Measurements from ENCODE around the gene APP.

The APP gene

GRCh38 chr21:25974964-25975363 is 195.6 kb downstream of the APP start:
- H3K4me3 ChIP-seq (ENCODE audit: insufficient read depth, low read depth, low read length) = no peak overlapping the region
- peaks cover 35% of the 10 kb centered on the region for H3K36me3 ChIP-seq (ENCODE audit: control insufficient read depth, insufficient read depth, low read length)
- no peak overlapping the region for H3K27ac ChIP-seq (ENCODE audit: insufficient read depth, low read depth, low read length, poor library complexity, severe bottlenecking)
- WGBS, 2 experiments = 96% methylated on average over 8 of the region's 8 CpGs
- H3K9me3 ChIP-seq (ENCODE audit: control insufficient read depth, low read length) = no peaks in the 10 kb centered on the region
- no peaks in the 10 kb centered on the region for H3K27me3 ChIP-seq (ENCODE audit: control insufficient read depth, insufficient read depth, low read length, poor library complexity, severe bottlenecking)
- H3K4me1 ChIP-seq (ENCODE audit: control insufficient read depth, insufficient read depth, low read length) = no peaks in the 10 kb centered on the region

GRCh38 chr21:25970254-25970930 is 200.2 kb downstream of the APP start:
- peaks cover 28% of the 10 kb centered on the region for H3K36me3 ChIP-seq (ENCODE audit: control insufficient read depth, insufficient read depth, low read length)
- no peaks in the 10 kb centered on the region for H3K9me3 ChIP-seq (ENCODE audit: control insufficient read depth, low read length)
- H3K27ac ChIP-seq (ENCODE audit: insufficient read depth, low read depth, low read length, poor library complexity, severe bottlenecking) = no peak overlapping the region
- WGBS, 2 experiments = 95% methylated on average over 15 of the region's 15 CpGs
- H3K4me1 ChIP-seq (ENCODE audit: control insufficient read depth, insufficient read depth, low read length) = no peaks in the 10 kb centered on the region
- H3K27me3 ChIP-seq (ENCODE audit: control insufficient read depth, insufficient read depth, low read length, poor library complexity, severe bottlenecking) = no peaks in the 10 kb centered on the region
- H3K4me3 ChIP-seq (ENCODE audit: insufficient read depth, low read depth, low read length) = no peak overlapping the region

- no peaks in the 10 kb centered on the region for H3K27me3 ChIP-seq (ENCODE audit: control insufficient read depth, insufficient read depth, low read length, poor library complexity, severe bottlenecking)
- no peaks in the 10 kb centered on the region for H3K9me3 ChIP-seq (ENCODE audit: control insufficient read depth, low read length)
- H3K27ac ChIP-seq (ENCODE audit: insufficient read depth, low read depth, low read length, poor library complexity, severe bottlenecking) = no peak overlapping the region
- WGBS, 2 experiments = 98 to 100% methylated on average over 1 to 4 of the region's 4 CpGs
- H3K4me3 ChIP-seq (ENCODE audit: insufficient read depth, low read depth, low read length) = no peak overlapping the region
- peaks cover 12% of the 10 kb centered on the region for H3K36me3 ChIP-seq (ENCODE audit: control insufficient read depth, insufficient read depth, low read length)
- H3K4me1 ChIP-seq (ENCODE audit: control insufficient read depth, insufficient read depth, low read length) = no peaks in the 10 kb centered on the region
Measured at GRCh38 chr21:25967901-25968438, 202.6 kb downstream of the APP start.

GRCh38 chr21:25967181-25967900 is 203.2 kb downstream of the APP start:
- WGBS, 2 experiments = 93 to 94% methylated on average over 3 to 4 of the region's 4 CpGs
- Histone ChIP-seq H3K4me1 (ENCODE audit: control insufficient read depth, insufficient read depth, low read length) (no peaks in the 10 kb centered on the region), H3K4me3 (ENCODE audit: insufficient read depth, low read depth, low read length) (no peak overlapping the region), H3K27me3 (ENCODE audit: control insufficient read depth, insufficient read depth, low read length, poor library complexity, severe bottlenecking) (no peaks in the 10 kb centered on the region), H3K27ac (ENCODE audit: insufficient read depth, low read depth, low read length, poor library complexity, severe bottlenecking) (no peak overlapping the region), H3K9me3 (ENCODE audit: control insufficient read depth, low read length) (no peaks in the 10 kb centered on the region), H3K36me3 (ENCODE audit: control insufficient read depth, insufficient read depth, low read length) (peaks cover 12% of the 10 kb centered on the region)

- Histone ChIP-seq H3K4me1 (ENCODE audit: control insufficient read depth, insufficient read depth, low read length) (peaks cover 4% of the 10 kb centered on the region), H3K36me3 (ENCODE audit: control insufficient read depth, insufficient read depth, low read length) (peaks cover under 1% of the 10 kb centered on the region), H3K9me3 (ENCODE audit: control insufficient read depth, low read length) (no peaks in the 10 kb centered on the region), H3K27me3 (ENCODE audit: control insufficient read depth, insufficient read depth, low read length, poor library complexity, severe bottlenecking) (no peaks in the 10 kb centered on the region), H3K27ac (ENCODE audit: insufficient read depth, low read depth, low read length, poor library complexity, severe bottlenecking) (no peak overlapping the region), H3K4me3 (ENCODE audit: insufficient read depth, low read depth, low read length) (no peak overlapping the region)
- WGBS, 2 experiments = 100% methylated on average over 1 of the region's 3 CpGs; no CpG with 5 or more reads in 1 of the 2 experiments
Measured at GRCh38 chr21:25965951-25966707, 204.4 kb downstream of the APP start.

GRCh38 chr21:25964926-25965325 is 205.6 kb downstream of the APP start:
- Histone ChIP-seq H3K27ac (ENCODE audit: insufficient read depth, low read depth, low read length, poor library complexity, severe bottlenecking) (no peak overlapping the region), H3K4me1 (ENCODE audit: control insufficient read depth, insufficient read depth, low read length) (peaks cover 13% of the 10 kb centered on the region), H3K27me3 (ENCODE audit: control insufficient read depth, insufficient read depth, low read length, poor library complexity, severe bottlenecking) (no peaks in the 10 kb centered on the region), H3K36me3 (ENCODE audit: control insufficient read depth, insufficient read depth, low read length) (no peaks in the 10 kb centered on the region), H3K9me3 (ENCODE audit: control insufficient read depth, low read length) (no peaks in the 10 kb centered on the region), H3K4me3 (ENCODE audit: insufficient read depth, low read depth, low read length) (no peak overlapping the region)
- WGBS, 2 experiments = 95 to 98% methylated on average over 5 of the region's 5 CpGs

GRCh38 chr21:25964015-25964414 is 206.6 kb downstream of the APP start:
- H3K27me3 ChIP-seq (ENCODE audit: control insufficient read depth, insufficient read depth, low read length, poor library complexity, severe bottlenecking) = no peaks in the 10 kb centered on the region

GRCh38 chr21:25963181-25963580 is 207.4 kb downstream of the APP start:
- 94 to 96% methylated on average over 4 to 5 of the region's 5 CpGs for WGBS, 2 experiments
- no peaks in the 10 kb centered on the region for H3K9me3 ChIP-seq (ENCODE audit: control insufficient read depth, low read length)
- H3K27me3 ChIP-seq (ENCODE audit: control insufficient read depth, insufficient read depth, low read length, poor library complexity, severe bottlenecking) = no peaks in the 10 kb centered on the region
- no peak overlapping the region for H3K27ac ChIP-seq (ENCODE audit: insufficient read depth, low read depth, low read length, poor library complexity, severe bottlenecking)
- H3K36me3 ChIP-seq (ENCODE audit: control insufficient read depth, insufficient read depth, low read length) = peaks cover 3% of the 10 kb centered on the region
- H3K4me1 ChIP-seq (ENCODE audit: control insufficient read depth, insufficient read depth, low read length) = peaks cover 13% of the 10 kb centered on the region
- H3K4me3 ChIP-seq (ENCODE audit: insufficient read depth, low read depth, low read length) = no peak overlapping the region

More at GRCh38 chr21:25964015-25964414, 206.6 kb downstream of the APP start:
- H3K4me3 ChIP-seq (ENCODE audit: insufficient read depth, low read depth, low read length) = no peak overlapping the region
- H3K4me1 ChIP-seq (ENCODE audit: control insufficient read depth, insufficient read depth, low read length) = peaks cover 13% of the 10 kb centered on the region
- H3K36me3 ChIP-seq (ENCODE audit: control insufficient read depth, insufficient read depth, low read length) = no peaks in the 10 kb centered on the region
- no peak overlapping the region for H3K27ac ChIP-seq (ENCODE audit: insufficient read depth, low read depth, low read length, poor library complexity, severe bottlenecking)
- H3K9me3 ChIP-seq (ENCODE audit: control insufficient read depth, low read length) = no peaks in the 10 kb centered on the region
- 97% methylated on average over 5 of the region's 5 CpGs for WGBS, 2 experiments

- Histone ChIP-seq H3K9me3 (ENCODE audit: control insufficient read depth, low read length) (no peaks in the 10 kb centered on the region), H3K4me1 (ENCODE audit: control insufficient read depth, insufficient read depth, low read length) (peaks cover 13% of the 10 kb centered on the region), H3K27me3 (ENCODE audit: control insufficient read depth, insufficient read depth, low read length, poor library complexity, severe bottlenecking) (no peaks in the 10 kb centered on the region), H3K36me3 (ENCODE audit: control insufficient read depth, insufficient read depth, low read length) (peaks cover 3% of the 10 kb centered on the region), H3K27ac (ENCODE audit: insufficient read depth, low read depth, low read length, poor library complexity, severe bottlenecking) (peak overlapping the region; percentile 0), H3K4me3 (ENCODE audit: insufficient read depth, low read depth, low read length) (no peak overlapping the region)
- 47 to 55% methylated on average over 3 of the region's 3 CpGs for WGBS, 2 experiments
Measured at GRCh38 chr21:25961042-25961441, 209.5 kb downstream of the APP start.

GRCh38 chr21:25960402-25960801 is 210.2 kb downstream of the APP start:
- Histone ChIP-seq H3K27ac (ENCODE audit: insufficient read depth, low read depth, low read length, poor library complexity, severe bottlenecking) (peak overlapping the region; percentile 74), H3K4me1 (ENCODE audit: control insufficient read depth, insufficient read depth, low read length) (peaks cover 13% of the 10 kb centered on the region), H3K9me3 (ENCODE audit: control insufficient read depth, low read length) (no peaks in the 10 kb centered on the region), H3K4me3 (ENCODE audit: insufficient read depth, low read depth, low read length) (no peak overlapping the region), H3K27me3 (ENCODE audit: control insufficient read depth, insufficient read depth, low read length, poor library complexity, severe bottlenecking) (no peaks in the 10 kb centered on the region), H3K36me3 (ENCODE audit: control insufficient read depth, insufficient read depth, low read length) (peaks cover 8% of the 10 kb centered on the region)
- 39 to 45% methylated on average over 4 of the region's 4 CpGs for WGBS, 2 experiments
